ENCODE measurements around the gene ST6GALNAC3. TPM values are rescaled to one million over a fixed set of nuclear protein-coding genes. Genes with fewer than 3 reads are reported as not detected.

Gene ST6GALNAC3
- total RNA-seq, 1 experiment from 2014 or later, result 0.03 TPM

DNA sequence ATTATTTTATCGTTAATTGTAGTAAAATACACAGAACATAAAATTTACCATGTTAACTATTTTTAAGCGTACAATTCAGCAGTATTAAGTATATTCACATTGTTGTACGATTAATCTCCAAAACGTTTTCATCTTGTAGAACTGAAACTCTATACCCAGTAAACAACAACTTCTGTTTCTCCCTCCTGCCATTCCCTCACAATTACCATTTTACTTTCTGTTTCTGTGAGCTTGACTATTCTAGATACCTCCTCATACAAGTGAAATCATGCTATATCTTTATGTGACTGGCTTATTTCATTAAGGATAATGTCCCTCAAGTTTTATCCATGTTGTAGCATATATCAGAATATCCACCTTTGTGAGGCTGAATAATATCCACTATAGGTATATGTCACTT lies 156.8 kb downstream of the ST6GALNAC3 start:
- intact Hi-C loops (cut with micrococcal nuclease; ENCODE audit: unreplicated experiment) (no loop called here), in situ Hi-C loops (cut with HindIII; ENCODE audit: low pct_unique_long_range_greater_than_20kb, low sequenced_read_pairs) (no loop called here)
- POLR2A ChIA-PET, result no interaction called here
- H3K27ac ChIP-seq (ENCODE audit: low read length), result no peak overlapping the region
- ATAC-seq, result no peak
- H3K4me1 ChIP-seq (ENCODE audit: control insufficient read depth, insufficient read depth, low read length), result no peaks in the 10 kb centered on the region
- no peaks in the 10 kb centered on the region for H3K9me3 ChIP-seq (ENCODE audit: control insufficient read depth, insufficient read depth, low read depth, low read length)
- no peaks in the 10 kb centered on the region for H3K36me3 ChIP-seq (ENCODE audit: control insufficient read depth, insufficient read depth, low read length)
- no TSS peak for BruUV-seq (replicated peaks)
- TF ChIP-seq SIN3A (IDR thresholded peaks at IDR 0.05; ENCODE audit: borderline replicate concordance, insufficient read depth, low read depth, low read length), result no peak
- TF ChIP-seq, protein P1, sequence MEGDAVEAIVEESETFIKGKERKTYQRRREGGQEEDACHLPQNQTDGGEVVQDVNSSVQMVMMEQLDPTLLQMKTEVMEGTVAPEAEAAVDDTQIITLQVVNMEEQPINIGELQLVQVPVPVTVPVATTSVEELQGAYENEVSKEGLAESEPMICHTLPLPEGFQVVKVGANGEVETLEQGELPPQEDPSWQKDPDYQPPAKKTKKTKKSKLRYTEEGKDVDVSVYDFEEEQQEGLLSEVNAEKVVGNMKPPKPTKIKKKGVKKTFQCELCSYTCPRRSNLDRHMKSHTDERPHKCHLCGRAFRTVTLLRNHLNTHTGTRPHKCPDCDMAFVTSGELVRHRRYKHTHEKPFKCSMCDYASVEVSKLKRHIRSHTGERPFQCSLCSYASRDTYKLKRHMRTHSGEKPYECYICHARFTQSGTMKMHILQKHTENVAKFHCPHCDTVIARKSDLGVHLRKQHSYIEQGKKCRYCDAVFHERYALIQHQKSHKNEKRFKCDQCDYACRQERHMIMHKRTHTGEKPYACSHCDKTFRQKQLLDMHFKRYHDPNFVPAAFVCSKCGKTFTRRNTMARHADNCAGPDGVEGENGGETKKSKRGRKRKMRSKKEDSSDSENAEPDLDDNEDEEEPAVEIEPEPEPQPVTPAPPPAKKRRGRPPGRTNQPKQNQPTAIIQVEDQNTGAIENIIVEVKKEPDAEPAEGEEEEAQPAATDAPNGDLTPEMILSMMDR (IDR thresholded peaks at IDR 0.05), result no peak
- TF ChIP-seq TCF7L2 (IDR thresholded peaks at IDR 0.05; ENCODE audit: low read depth, low read length), result no peak
- no peak for DNase-seq (ENCODE audit: low read depth, low spot score)
- no peaks in the 10 kb centered on the region for H3K27me3 ChIP-seq (ENCODE audit: control insufficient read depth, insufficient read depth, low read length)
- no peak overlapping the region for H3K4me3 ChIP-seq (ENCODE audit: low read depth in 2 of 2, low read length in 2 of 2)
- CTCF ChIA-PET, result no interaction called here

DNA sequence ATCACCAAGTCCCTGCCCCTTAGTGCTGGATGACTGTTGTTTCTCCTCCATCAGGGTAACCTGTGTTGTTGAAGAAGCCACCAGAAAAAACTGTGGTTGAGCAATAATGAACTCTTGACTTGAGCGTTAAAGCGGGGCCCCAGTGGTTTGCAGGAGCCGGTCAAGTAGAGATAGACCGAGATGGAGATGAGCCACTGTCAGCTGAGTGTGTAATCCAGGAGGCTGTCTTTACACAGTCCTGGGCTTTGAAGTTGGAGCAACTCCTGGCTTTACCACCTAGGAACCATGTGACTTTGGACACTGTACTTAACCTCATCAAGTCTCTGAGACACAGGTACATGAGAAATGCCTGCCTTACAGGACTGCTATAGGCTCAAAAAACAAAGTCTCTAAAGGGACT lies 158.1 kb downstream of the ST6GALNAC3 start:
- ATAC-seq, result no peak
- no TSS peak for BruUV-seq (replicated peaks)
- Histone ChIP-seq H3K27ac (ENCODE audit: low read length) (no peak overlapping the region), H3K36me3 (ENCODE audit: control insufficient read depth, insufficient read depth, low read length) (no peaks in the 10 kb centered on the region), H3K27me3 (ENCODE audit: control insufficient read depth, insufficient read depth, low read length) (no peaks in the 10 kb centered on the region), H3K4me3 (ENCODE audit: low read depth in 2 of 2, low read length in 2 of 2) (no peak overlapping the region), H3K9me3 (ENCODE audit: control insufficient read depth, insufficient read depth, low read depth, low read length) (no peaks in the 10 kb centered on the region), H3K4me1 (ENCODE audit: control insufficient read depth, insufficient read depth, low read length) (no peaks in the 10 kb centered on the region)
- CTCF ChIA-PET, result no interaction called here
- TF ChIP-seq TCF7L2 (IDR thresholded peaks at IDR 0.05; ENCODE audit: low read depth, low read length) (no peak), SIN3A (IDR thresholded peaks at IDR 0.05; ENCODE audit: borderline replicate concordance, insufficient read depth, low read depth, low read length) (no peak), POLR2AphosphoS5 (IDR thresholded peaks at IDR 0.05; ENCODE audit: low read depth, low read length) (no peak)
- TF ChIP-seq, protein P2, sequence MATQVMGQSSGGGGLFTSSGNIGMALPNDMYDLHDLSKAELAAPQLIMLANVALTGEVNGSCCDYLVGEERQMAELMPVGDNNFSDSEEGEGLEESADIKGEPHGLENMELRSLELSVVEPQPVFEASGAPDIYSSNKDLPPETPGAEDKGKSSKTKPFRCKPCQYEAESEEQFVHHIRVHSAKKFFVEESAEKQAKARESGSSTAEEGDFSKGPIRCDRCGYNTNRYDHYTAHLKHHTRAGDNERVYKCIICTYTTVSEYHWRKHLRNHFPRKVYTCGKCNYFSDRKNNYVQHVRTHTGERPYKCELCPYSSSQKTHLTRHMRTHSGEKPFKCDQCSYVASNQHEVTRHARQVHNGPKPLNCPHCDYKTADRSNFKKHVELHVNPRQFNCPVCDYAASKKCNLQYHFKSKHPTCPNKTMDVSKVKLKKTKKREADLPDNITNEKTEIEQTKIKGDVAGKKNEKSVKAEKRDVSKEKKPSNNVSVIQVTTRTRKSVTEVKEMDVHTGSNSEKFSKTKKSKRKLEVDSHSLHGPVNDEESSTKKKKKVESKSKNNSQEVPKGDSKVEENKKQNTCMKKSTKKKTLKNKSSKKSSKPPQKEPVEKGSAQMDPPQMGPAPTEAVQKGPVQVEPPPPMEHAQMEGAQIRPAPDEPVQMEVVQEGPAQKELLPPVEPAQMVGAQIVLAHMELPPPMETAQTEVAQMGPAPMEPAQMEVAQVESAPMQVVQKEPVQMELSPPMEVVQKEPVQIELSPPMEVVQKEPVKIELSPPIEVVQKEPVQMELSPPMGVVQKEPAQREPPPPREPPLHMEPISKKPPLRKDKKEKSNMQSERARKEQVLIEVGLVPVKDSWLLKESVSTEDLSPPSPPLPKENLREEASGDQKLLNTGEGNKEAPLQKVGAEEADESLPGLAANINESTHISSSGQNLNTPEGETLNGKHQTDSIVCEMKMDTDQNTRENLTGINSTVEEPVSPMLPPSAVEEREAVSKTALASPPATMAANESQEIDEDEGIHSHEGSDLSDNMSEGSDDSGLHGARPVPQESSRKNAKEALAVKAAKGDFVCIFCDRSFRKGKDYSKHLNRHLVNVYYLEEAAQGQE (IDR thresholded peaks at IDR 0.05; ENCODE audit: insufficient read depth in 1 of 2, low read depth in 2 of 2, low read length in 1 of 2), result no peak
- TF ChIP-seq, protein P1 (IDR thresholded peaks at IDR 0.05), result no peak
- intact Hi-C loops (cut with micrococcal nuclease; ENCODE audit: unreplicated experiment) (no loop called here), in situ Hi-C loops (cut with HindIII; ENCODE audit: low pct_unique_long_range_greater_than_20kb, low sequenced_read_pairs) (no loop called here)
- no peak for DNase-seq (ENCODE audit: low read depth, low spot score)
- POLR2A ChIA-PET, result no interaction called here
